ENCODE measurements around the gene CLK3. TPM values are rescaled to one million over a fixed set of nuclear protein-coding genes. Genes with fewer than 3 reads are reported as not detected.

CLK3 gene
- total RNA-seq, 1 donor from 2014 or later, result 89.1 TPM

GRCh38 chr15:74646480-74646879 lies 30.8 kb downstream of the CLK3 start:
- H3K36me3 ChIP-seq, result no peaks in the 10 kb centered on the region
- H3K27me3 ChIP-seq, result no peaks in the 10 kb centered on the region
- no peak for DNase-seq (ENCODE audit: extremely low spot score in 2 of 2)
- no peaks in the 10 kb centered on the region for H3K9me3 ChIP-seq
- no peak overlapping the region for H3K4me3 ChIP-seq
- intact Hi-C loops (cut with DNase I), result no loop called here
- no peak overlapping the region for H3K27ac ChIP-seq
- TF ChIP-seq POLR2A (IDR thresholded peaks at IDR 0.05), result no peak
- H3K4me1 ChIP-seq, result peaks cover 22% of the 10 kb centered on the region

- DNase-seq (ENCODE audit: extremely low spot score in 2 of 2), result peak in 1 of 2 donors; percentile 77
- intact Hi-C loops (cut with DNase I), result no loop called here
- peaks cover 16% of the 10 kb centered on the region for H3K4me1 ChIP-seq
These were observed 32.6 kb downstream of the CLK3 start for GRCh38 chr15:74648051-74648842.

GRCh38 chr15:74651242-74651741 lies 35.7 kb downstream of the CLK3 start:
- Histone ChIP-seq H3K9me3 (no peaks in the 10 kb centered on the region), H3K4me1 (peaks cover 20% of the 10 kb centered on the region), H3K36me3 (no peaks in the 10 kb centered on the region), H3K27ac (no peak overlapping the region), H3K27me3 (no peaks in the 10 kb centered on the region), H3K4me3 (no peak overlapping the region)
- DNase-seq (ENCODE audit: extremely low spot score in 2 of 2), result no peak
- TF ChIP-seq POLR2AphosphoS5 (IDR thresholded peaks at IDR 0.05; ENCODE audit: insufficient read depth in 1 of 2, low read depth in 1 of 2) (no peak), POLR2A (IDR thresholded peaks at IDR 0.05) (no peak)
- TF ChIP-seq, protein P1, sequence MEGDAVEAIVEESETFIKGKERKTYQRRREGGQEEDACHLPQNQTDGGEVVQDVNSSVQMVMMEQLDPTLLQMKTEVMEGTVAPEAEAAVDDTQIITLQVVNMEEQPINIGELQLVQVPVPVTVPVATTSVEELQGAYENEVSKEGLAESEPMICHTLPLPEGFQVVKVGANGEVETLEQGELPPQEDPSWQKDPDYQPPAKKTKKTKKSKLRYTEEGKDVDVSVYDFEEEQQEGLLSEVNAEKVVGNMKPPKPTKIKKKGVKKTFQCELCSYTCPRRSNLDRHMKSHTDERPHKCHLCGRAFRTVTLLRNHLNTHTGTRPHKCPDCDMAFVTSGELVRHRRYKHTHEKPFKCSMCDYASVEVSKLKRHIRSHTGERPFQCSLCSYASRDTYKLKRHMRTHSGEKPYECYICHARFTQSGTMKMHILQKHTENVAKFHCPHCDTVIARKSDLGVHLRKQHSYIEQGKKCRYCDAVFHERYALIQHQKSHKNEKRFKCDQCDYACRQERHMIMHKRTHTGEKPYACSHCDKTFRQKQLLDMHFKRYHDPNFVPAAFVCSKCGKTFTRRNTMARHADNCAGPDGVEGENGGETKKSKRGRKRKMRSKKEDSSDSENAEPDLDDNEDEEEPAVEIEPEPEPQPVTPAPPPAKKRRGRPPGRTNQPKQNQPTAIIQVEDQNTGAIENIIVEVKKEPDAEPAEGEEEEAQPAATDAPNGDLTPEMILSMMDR (IDR thresholded peaks at IDR 0.05), result no peak
- intact Hi-C loops (cut with DNase I), result no loop called here

More at GRCh38 chr15:74648051-74648842, 32.6 kb downstream of the CLK3 start:
- Histone ChIP-seq H3K27ac (no peak overlapping the region), H3K36me3 (no peaks in the 10 kb centered on the region), H3K27me3 (no peaks in the 10 kb centered on the region), H3K4me3 (no peak overlapping the region), H3K9me3 (no peaks in the 10 kb centered on the region)
- no peak for TF ChIP-seq POLR2A (IDR thresholded peaks at IDR 0.05)
- no peak for TF ChIP-seq POLR2AphosphoS5 (IDR thresholded peaks at IDR 0.05; ENCODE audit: insufficient read depth in 1 of 2, low read depth in 1 of 2)
- TF ChIP-seq, protein P1 (IDR thresholded peaks at IDR 0.05), result no peak

GRCh38 chr15:74653426-74654102 lies 37.9 kb downstream of the CLK3 start:
- intact Hi-C loops (cut with DNase I), result no loop called here
- DNase-seq (ENCODE audit: extremely low spot score in 2 of 2), result no peak
- Histone ChIP-seq H3K9me3 (no peaks in the 10 kb centered on the region), H3K4me3 (no peak overlapping the region), H3K27me3 (no peaks in the 10 kb centered on the region), H3K27ac (no peak overlapping the region), H3K4me1 (peaks cover 20% of the 10 kb centered on the region), H3K36me3 (no peaks in the 10 kb centered on the region)
- no peak for TF ChIP-seq POLR2A (IDR thresholded peaks at IDR 0.05)
- TF ChIP-seq, protein P1 (IDR thresholded peaks at IDR 0.05), result no peak
- no peak for TF ChIP-seq POLR2AphosphoS5 (IDR thresholded peaks at IDR 0.05; ENCODE audit: insufficient read depth in 1 of 2, low read depth in 1 of 2)

DNA sequence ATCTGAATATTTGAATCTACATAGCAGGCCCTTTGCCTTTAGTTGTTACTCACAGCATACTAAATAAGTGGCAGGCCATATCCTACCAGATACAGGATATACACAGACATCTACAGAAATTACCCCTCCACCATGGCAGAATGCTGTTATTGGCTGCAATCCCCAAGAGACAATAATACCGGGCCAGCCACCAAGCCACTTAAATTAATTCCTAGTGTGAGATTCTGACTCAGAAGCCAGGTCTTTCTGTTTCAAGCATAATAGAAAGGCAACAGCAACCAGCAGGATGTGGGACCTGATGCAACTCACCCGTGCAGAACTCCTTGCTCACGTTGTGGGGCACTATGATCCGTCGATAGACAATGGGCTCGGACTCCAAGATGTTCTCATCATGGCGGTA lies 39.8 kb downstream of the CLK3 start:
- TF ChIP-seq POLR2A (IDR thresholded peaks at IDR 0.05) (no peak), POLR2AphosphoS5 (IDR thresholded peaks at IDR 0.05; ENCODE audit: insufficient read depth in 1 of 2, low read depth in 1 of 2) (no peak)
- TF ChIP-seq, protein P1 (IDR thresholded peaks at IDR 0.05), result no peak
- Histone ChIP-seq H3K9me3 (no peaks in the 10 kb centered on the region), H3K36me3 (no peaks in the 10 kb centered on the region), H3K4me3 (no peak overlapping the region), H3K4me1 (peaks cover 20% of the 10 kb centered on the region), H3K27ac (no peak overlapping the region), H3K27me3 (no peaks in the 10 kb centered on the region)
- intact Hi-C loops (cut with DNase I), result no loop called here
- no peak for DNase-seq (ENCODE audit: extremely low spot score in 2 of 2)

Measured in vagina (tissue), 2 donors.